ENCODE data around the gene ELMO3.
A peak's percentile ranks its signal among the peaks of the same experiment; 100 is the strongest.

ELMO3 gene

GRCh38 chr16:67248073-67248400 is 49.1 kb downstream of the ELMO3 start:
- no peak for DNase-seq (ENCODE audit: low read depth)
- no peak for TF ChIP-seq CTCF (IDR thresholded peaks at IDR 0.05; ENCODE audit: control insufficient read depth, extremely low read depth, insufficient read depth)
- peak overlapping the region; percentile 44 for H3K4me3 ChIP-seq (ENCODE audit: low read depth, low read length)

GRCh38 chr16:67248401-67249177 is 49.7 kb downstream of the ELMO3 start, which contains the start of gene SLC9A5:
Gene SLC9A5 (plus strand): TSS chr16:67248979. CDS start chr16:67249015, 36 bp downstream.
- DNase-seq (ENCODE audit: low read depth): no peak
- peak; percentile 25; the same call in 1 of the 2 replicates for TF ChIP-seq CTCF (IDR thresholded peaks at IDR 0.05; ENCODE audit: control insufficient read depth, extremely low read depth, insufficient read depth)
- H3K4me3 ChIP-seq (ENCODE audit: low read depth, low read length): peak within 1 kb of the TSS; percentile 44

GRCh38 chr16:67249178-67250044 is 50.5 kb downstream of the ELMO3 start:
- H3K4me3 ChIP-seq (ENCODE audit: low read depth, low read length): 0 out of 2 replicates have a peak overlapping the region, but pooled peaks have one; percentile 30
- DNase-seq (ENCODE audit: low read depth): no peak

GRCh38 chr16:67250045-67250327 is 51.1 kb downstream of the ELMO3 start:
- TF ChIP-seq CTCF (IDR thresholded peaks at IDR 0.05; ENCODE audit: control insufficient read depth, extremely low read depth, insufficient read depth): no peak

More at GRCh38 chr16:67249178-67250044, 50.5 kb downstream of the ELMO3 start:
- TF ChIP-seq CTCF (IDR thresholded peaks at IDR 0.05; ENCODE audit: control insufficient read depth, extremely low read depth, insufficient read depth): no peak

GRCh38 chr16:67252609-67253497 is 53.9 kb downstream of the ELMO3 start:
- TF ChIP-seq CTCF (IDR thresholded peaks at IDR 0.05; ENCODE audit: control insufficient read depth, extremely low read depth, insufficient read depth): no peak
- no peak overlapping the region for H3K4me3 ChIP-seq (ENCODE audit: low read depth, low read length)
- DNase-seq (ENCODE audit: low read depth): no peak

More at GRCh38 chr16:67250045-67250327, 51.1 kb downstream of the ELMO3 start:
- DNase-seq (ENCODE audit: low read depth): no peak
- H3K4me3 ChIP-seq (ENCODE audit: low read depth, low read length): no peak overlapping the region

All from LNCaP clone FGC (cell line).